Adipose tissue (tissue), 3 donors: ENCODE measurements around the gene PPIP5K2. TPM values are rescaled to one million over a fixed set of nuclear protein-coding genes. Genes with fewer than 3 reads are reported as not detected.
"Not testable (repeated sequence)": the region's sequence is repeated elsewhere in the genome, so short reads cannot be mapped to it uniquely, and the experiment has no call there.

Experiments
- H3K27ac ChIP-seq: one replicate; pipeline ENCODE4 v1.5.1; 2013; ENCODE audit warnings: low read depth, low read length
- WGBS, 3 donors: extraction: QIAGEN DNeasy Blood & Tissue Kit; methylation state at CpG; one replicate each; pipeline ENCODE4 v1.1.7; 2013; 5-methylcytosine and 5-hydroxymethylcytosine counted together
- polyA plus RNA-seq, 3 donors: library from polyadenylated mRNA; stranded (reverse); fragments of 200-250 nt; gene quantifications; one replicate each; pipeline ENCODE4 v1.2.3, GENCODE V29; 2013
- donor health status: healthy with polysubstance abuse.
- donor health status: Bipolar disorder and iron deficiency.
- donor health status: healthy.

PPIP5K2 gene
- polyA plus RNA-seq, 3 donors, result 8.9 to 16.6 (median 10.8) TPM

DNA sequence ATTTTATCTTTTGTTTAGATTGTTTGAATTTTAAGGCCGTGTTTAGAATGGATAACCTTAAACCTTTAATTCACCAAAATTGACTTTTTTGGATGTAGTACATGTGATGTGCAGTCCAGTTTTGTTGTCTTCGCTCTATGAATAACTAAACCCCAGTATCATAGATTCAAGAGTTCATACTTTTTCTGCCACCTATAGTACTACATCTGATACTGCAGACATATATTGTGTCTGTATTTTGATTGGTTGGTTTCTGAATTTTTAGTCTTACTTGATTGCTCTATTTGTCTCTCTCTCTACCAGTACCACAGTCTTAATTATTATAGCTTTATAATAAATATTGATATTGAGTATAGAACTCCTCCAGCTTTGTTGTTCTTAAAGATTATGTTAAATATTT is 58.1 kb downstream of the PPIP5K2 start:
- WGBS, 3 donors, result 94 to 99% (median 94%) methylated on average over 2 of the region's 2 CpGs
- no peak overlapping the region for H3K27ac ChIP-seq

DNA sequence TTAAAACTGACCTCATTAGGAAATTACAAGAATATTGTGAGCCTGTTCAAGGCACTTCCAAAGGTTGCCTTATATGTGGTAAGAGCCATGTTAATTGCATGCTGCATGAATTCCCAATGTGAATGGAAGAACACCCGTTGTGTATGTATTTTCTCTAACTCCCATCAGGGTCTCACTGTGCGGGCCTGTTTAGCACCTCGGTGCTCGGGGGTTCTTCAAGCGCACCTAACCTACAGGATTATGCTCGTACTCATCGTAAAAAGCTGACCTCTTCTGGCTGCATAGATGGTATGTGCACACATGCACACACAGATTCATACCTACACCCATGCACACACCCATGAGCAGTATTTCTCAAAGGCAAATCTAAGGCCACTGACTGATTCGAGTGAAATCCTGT is 66.1 kb downstream of the PPIP5K2 start:
- no peak overlapping the region for H3K27ac ChIP-seq
- WGBS, 3 donors, result 96 to 98% (median 97%) methylated on average over 8 of the region's 8 CpGs

DNA sequence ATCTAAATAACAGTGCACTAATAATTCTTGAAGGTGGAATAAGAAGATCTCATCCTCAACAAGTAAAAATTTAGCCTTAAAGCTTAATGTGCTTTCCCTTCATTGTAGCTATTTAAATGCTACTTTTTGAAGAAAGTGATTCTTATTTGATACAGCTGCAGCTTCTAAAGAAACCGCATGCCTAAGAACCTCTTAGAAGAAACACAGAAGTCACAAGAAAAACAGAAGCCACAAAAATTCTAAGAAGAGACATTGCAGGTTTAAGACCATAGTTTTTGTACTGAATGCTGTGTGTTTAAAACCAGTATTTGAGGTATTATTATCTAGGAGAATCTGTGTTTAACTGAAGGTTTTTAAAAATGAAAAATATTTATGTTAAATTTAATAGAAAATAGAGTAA is 68.3 kb downstream of the PPIP5K2 start:
- WGBS, 3 donors, result 88 to 92% (median 90%) methylated on average over 1 of the region's 1 CpG
- H3K27ac ChIP-seq, result no peak overlapping the region

DNA sequence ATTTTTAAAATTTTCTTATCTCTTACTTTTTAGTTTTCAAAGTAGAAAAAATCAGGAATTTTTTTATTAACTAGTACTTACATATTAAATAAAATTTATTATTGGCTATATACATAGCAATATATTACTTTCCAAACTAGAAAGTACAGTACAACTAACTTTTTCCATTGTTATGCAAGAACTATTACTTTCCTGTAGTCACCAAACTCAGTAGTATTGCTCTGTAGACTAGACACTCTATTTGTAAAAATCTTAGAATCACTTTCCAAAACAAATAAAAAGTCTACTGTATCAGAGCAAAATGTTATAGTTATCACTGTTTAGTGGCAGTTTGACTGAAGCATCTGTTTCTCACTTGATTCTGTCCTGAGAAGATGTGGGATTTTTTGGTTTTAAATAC is 83.1 kb downstream of the PPIP5K2 start:
- no peak overlapping the region for H3K27ac ChIP-seq

DNA sequence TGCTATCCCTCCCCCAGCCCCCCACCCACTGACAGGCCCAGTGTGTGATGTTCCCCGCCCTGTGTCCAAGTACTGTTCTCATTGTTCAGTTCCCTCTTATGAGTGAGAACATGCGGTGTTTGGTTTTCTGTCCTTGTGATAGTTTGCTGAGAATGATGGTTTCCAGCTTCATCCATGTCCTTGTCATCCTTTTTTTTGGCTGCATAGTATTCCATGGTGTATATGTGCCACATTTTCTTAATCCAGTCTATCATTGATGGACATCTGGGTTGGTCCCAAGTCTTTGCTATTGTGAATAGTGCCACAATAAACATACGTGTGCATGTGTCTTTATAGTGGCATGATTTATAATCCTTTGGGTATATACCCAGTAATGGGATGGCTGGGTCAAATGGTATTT is 84.9 kb downstream of the PPIP5K2 start:
- H3K27ac ChIP-seq, result not testable (repeated sequence)
- WGBS, 3 donors, result 96 to 97% (median 96%) methylated on average over 3 of the region's 3 CpGs

DNA sequence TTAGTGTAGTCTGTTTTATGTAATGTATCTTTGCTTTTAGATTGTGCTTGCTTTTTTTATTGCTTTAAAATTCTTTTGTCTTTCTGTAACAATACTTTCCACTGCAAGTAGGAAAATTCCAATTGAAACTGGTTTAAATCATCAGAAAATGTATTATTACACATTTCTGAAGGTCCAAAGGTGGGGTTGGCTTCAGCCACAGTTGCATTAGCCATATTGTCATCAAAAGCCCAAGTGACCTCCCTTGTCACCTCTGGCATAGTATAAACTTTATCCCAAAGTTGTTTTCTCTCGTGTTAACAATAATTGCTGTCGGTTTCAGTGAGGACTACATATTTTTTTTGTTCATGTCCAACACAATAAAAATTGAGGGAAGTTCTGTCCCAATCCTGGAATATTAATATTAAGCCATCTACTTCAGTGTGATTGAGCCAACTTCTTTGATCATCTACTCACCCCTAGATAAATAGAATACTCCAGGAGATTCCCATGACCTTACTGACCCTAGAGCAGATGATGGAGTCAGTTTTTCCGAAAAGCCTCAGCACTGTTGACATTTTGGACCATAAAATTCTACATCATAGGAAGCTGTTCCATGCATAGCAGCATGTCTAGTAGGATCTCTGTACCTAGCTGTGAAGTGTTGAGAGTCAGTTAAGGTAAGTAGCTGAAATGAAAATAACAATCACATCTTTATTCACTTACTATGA is 86.0 kb downstream of the PPIP5K2 start:
- H3K27ac ChIP-seq, result no peak overlapping the region
- 84 to 93% (median 91%) methylated on average over 3 of the region's 3 CpGs for WGBS, 3 donors

DNA sequence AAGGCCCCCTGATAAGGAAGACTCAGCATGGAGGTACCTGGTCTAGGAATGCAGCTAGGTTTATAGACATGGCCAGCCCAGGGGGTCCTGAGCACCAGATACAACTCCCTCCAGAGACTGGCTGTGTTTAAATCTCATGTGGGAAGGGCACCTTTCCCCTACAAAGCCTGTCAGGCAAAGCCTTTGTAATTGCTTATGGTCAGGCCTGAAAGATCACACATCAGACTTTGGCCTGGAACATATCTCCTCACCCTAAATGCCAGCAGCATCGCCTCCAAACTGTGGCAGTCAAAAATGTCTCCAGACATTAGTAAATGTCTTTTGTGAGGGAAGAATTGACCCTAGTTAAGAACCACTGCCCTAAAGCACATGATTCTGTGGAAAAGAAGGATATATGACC is 86.9 kb downstream of the PPIP5K2 start:
- WGBS, 3 donors, result 94 to 100% (median 95%) methylated on average over 1 of the region's 1 CpG
- no peak overlapping the region for H3K27ac ChIP-seq

DNA sequence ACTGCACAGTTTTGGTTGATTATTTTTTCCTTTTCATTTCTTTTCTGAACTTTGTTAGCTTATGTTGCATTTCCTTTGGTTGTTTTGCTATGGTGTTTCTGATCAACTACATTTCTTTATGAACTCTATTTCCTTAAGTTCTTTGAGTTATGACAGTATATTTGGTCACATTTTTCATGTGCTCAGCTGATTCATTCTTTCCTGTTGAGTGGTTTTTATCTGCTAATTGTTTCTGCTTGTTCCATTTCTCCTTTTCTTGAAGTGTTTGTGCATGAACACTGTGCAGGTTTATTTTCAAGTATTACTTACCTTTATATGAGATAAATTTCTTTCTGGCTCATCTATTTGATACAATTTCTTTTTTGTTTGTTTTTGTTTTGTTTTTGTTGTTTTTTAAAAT is 87.6 kb downstream of the PPIP5K2 start:
- H3K27ac ChIP-seq, result no peak overlapping the region

GRCh38 chr5:103208460-103208859 is 88.4 kb downstream of the PPIP5K2 start:
- H3K27ac ChIP-seq, result no peak overlapping the region
- WGBS, 3 donors, result 52 to 68% (median 63%) methylated on average over 2 of the region's 2 CpGs

- no peak overlapping the region for H3K27ac ChIP-seq
These were observed 89.0 kb downstream of the PPIP5K2 start for GRCh38 chr5:103209065-103209464.

DNA sequence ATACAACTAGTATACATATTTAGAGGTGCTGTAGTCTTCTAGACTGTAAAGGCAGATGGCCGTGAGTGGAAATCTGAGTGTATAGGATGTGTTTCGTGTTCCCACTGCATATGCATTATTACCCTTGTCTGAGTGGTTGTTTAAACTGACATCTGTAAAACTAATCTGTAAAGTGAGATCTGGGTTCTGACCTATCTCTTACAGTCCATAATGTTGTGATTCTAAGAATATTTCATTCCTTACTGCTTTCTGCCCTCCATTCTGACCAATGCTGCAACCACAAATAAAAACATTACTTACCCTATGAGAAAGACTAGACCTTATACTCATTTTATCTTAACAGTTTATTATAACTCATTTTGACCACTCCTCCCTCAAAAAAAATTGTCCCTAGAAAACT is 90.9 kb downstream of the PPIP5K2 start:
- 96 to 98% (median 97%) methylated on average over 2 of the region's 2 CpGs for WGBS, 3 donors
- H3K27ac ChIP-seq, result no peak overlapping the region

GRCh38 chr5:103211576-103212561 is 91.8 kb downstream of the PPIP5K2 start:
- H3K27ac ChIP-seq, result no peak overlapping the region
- whole genome bisulfite sequencing, 3 donors, result 47 to 90% (median 52%) methylated on average over 2 of the region's 2 CpGs

DNA sequence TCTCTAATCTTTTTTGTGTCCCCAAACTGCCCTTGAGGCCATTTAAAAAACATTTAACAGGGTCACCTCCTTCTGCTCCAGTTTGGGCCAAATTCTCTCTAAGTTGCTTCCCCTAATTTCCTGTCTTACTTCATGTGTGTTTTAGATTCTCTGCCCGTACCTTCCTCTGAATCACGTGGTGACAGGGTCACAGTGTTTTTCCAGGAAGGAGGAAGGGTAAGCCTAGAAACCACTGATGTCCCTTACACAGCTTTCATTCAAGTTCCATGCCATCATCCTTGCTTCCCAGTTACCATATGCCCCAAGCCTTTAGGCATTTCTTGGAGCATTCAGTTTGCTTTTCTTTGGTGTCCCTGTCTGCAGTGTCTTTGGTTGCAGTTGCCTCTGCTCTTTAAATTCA is 96.0 kb downstream of the PPIP5K2 start:
- 20 to 33% (median 28%) methylated on average over 2 of the region's 2 CpGs for WGBS, 3 donors
- H3K27ac ChIP-seq, result no peak overlapping the region

DNA sequence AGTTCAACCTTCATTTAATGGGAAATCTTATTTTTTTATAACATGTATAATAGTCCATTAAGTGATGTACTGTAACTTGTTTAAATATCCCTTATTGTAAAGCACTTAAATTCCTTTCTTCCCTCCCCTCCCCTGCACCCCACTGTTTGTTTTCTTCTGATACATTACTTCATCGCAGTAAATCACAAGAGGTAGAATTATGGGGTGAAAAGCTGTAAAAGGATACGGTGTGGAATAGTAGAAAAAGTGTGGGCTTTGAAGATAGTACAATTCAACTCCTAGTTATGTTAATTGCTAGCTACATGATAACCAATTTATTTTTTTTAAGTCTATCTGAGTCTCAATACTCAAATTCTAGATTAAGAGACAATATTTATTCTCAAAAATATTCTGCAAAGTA is 96.6 kb downstream of the PPIP5K2 start:
- WGBS, 3 donors, result 71 to 83% (median 79%) methylated on average over 2 of the region's 2 CpGs
- H3K27ac ChIP-seq, result no peak overlapping the region

DNA sequence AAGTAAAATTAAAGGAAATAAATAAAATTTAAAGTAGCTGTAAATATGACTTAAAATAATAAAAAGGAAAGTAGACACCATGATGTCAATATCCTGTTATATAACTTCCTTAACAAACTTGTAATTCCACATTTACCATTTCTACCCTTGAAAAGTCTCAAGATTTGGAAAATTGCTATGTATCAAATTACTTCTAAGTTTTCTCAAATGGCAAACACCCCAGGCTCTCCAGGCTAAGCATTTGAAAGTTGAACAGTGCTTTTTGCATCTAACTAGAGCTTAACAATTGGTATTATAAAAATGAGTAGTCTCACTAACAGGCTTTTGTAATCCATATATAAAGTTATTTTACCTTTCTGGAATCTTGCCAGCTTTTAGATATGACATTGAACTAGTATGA is 97.0 kb downstream of the PPIP5K2 start:
- no peak overlapping the region for H3K27ac ChIP-seq

DNA sequence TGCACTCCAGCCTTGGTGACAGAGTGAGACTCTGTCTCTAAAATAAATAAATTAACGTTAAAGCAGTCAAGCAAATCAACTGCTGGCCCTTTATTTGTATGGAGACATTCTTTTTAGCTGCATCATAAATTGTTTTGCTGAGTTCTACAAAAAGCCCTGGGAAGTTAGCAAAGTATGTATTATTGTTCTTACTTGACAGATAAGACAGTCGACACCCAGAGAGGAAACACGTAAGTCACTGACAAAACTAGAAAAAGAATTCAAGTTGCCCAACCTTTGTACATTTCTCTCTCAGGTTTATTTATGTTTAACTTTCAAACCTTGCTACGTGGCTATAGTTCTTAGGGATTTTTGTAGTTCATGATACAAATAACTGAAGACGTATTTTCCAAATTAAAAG is 98.1 kb downstream of the PPIP5K2 start:
- 74 to 82% (median 78%) methylated on average over 5 of the region's 5 CpGs for WGBS, 3 donors
- no peak overlapping the region for H3K27ac ChIP-seq

GRCh38 chr5:103219074-103219473 is 99.0 kb downstream of the PPIP5K2 start:
- H3K27ac ChIP-seq, result not testable (repeated sequence)
- 91 to 98% (median 96%) methylated on average over 2 of the region's 2 CpGs for WGBS, 3 donors

- WGBS, 3 donors, result 90 to 95% (median 93%) methylated on average over 28 of the region's 28 CpGs
- no peak overlapping the region for H3K27ac ChIP-seq
These were observed 103.2 kb downstream of the PPIP5K2 start for GRCh38 chr5:103223031-103223955.
